H1 (cell line): ENCODE results near the gene FNDC10. TPM values are rescaled to one million over a fixed set of nuclear protein-coding genes. Genes with fewer than 3 reads are reported as not detected.

Source experiments
- RXRA ChIP-seq: IDR thresholded peaks from 2 replicates; pipeline ENCODE4 v1.6.1; 2011; ENCODE audit warnings: low read depth, mild to moderate bottlenecking, low read length, moderate library complexity; ENCODE audit not compliant: insufficient read depth
- polyA plus RNA-seq, 7 experiments: library from polyadenylated mRNA; depleted of rRNA in 3 of 7; stranded (reverse) in 5 of 7; unstranded in 2 of 7; fragments of >200 nt in 5 of 7; fragments of 200-250 nt in 2 of 7; gene quantifications; 1 replicate in 5 of 7; 2 replicates in 1 of 7; 4 replicates in 1 of 7; pipeline versions ENCODE4 v1.2.1 to v1.2.3, GENCODE V29; 2011 to 2013; ENCODE audit warnings: missing spikeins in 2 of 7, mixed read lengths in 2 of 7
- total RNA-seq: library from RNA; stranded (reverse); fragmentation: NEBNext Ultra II Directional; extraction: Animal tissue kit (Norgen Biotek cat#: 25700); gene quantifications from 2 replicates; pipeline ENCODE4 v1.2.1, GENCODE V29; 2021

The FNDC10 gene
- total and polyA plus RNA-seq, 2 of the 8 experiments (the other 6 are each of a cell fraction or from before 2014, with no cell fraction given) = 19.0 to 21.8 TPM

GRCh38 chr1:1625404-1625775 is 25.5 kb upstream of the FNDC10 start (continued):
- TF ChIP-seq RXRA = no peak
